K562 (cell line): ENCODE results near the gene CBX2. TPM values are rescaled to one million over a fixed set of nuclear protein-coding genes. Genes with fewer than 3 reads are reported as not detected.

Experiments used
- CBFA2T2 ChIP-seq: fragments of 450-650 bp; conservative IDR thresholded peaks from 2 replicates; pipeline ENCODE4 v1.6.1; 2017; ENCODE audit warnings: mild to moderate bottlenecking
- CBFA2T3 ChIP-seq: fragments of 450-650 bp; IDR thresholded peaks from 2 replicates; pipeline ENCODE4 v1.6.1; 2017
- CEBPZ ChIP-seq: fragments of 150-350 bp; IDR thresholded peaks from 2 replicates; pipeline ENCODE4 v1.6.1; 2014; ENCODE audit warnings: low read depth, mild to moderate bottlenecking, low read length, borderline replicate concordance
- DMBX1 ChIP-seq: fragments of 250-450 bp; sonication (Bioruptor Pico); IDR thresholded peaks from 2 replicates; pipeline ENCODE4 v1.8.0; 2022; ENCODE audit warnings: inconsistent platforms, mild to moderate bottlenecking, moderate library complexity, borderline replicate concordance
- E2F3 ChIP-seq: fragments of 250-450 bp; sonication (Bioruptor Pico); IDR thresholded peaks from 2 replicates; pipeline ENCODE4 v1.4.0; 2020; ENCODE audit warnings: mild to moderate bottlenecking
- ETV5 ChIP-seq: sonication (generic); formaldehyde crosslinking; IDR thresholded peaks from 2 replicates; pipeline ENCODE4 v1.4.0; 2020; ENCODE audit warnings: low read depth, mild to moderate bottlenecking, missing genetic modification reagents
- L3MBTL2 ChIP-seq: fragments of 450-650 bp; IDR thresholded peaks from 2 replicates; pipeline ENCODE4 v1.6.1; 2016; ENCODE audit warnings: mild to moderate bottlenecking, moderate library complexity
- MECOM ChIP-seq: fragments of 250-450 bp; sonication (Bioruptor Pico); IDR thresholded peaks from 2 replicates; pipeline ENCODE4 v1.8.0; 2022; ENCODE audit warnings: inconsistent platforms
- MNT ChIP-seq, 2 experiments: fragments of 450-650 bp; conservative IDR thresholded peaks; 2 replicates each; pipeline ENCODE4 v1.6.1; 2017; ENCODE audit warnings: mild to moderate bottlenecking in 2 of 2, moderate library complexity in 2 of 2
- NEUROD1 ChIP-seq: fragments of 150-350 bp; IDR thresholded peaks from 2 replicates; pipeline ENCODE4 v1.6.1; 2014; ENCODE audit warnings: borderline replicate concordance, low read length, low read depth; ENCODE audit not compliant: partially characterized antibody
- NONO ChIP-seq, 2 experiments: fragments of 200-400 bp in 1 of 2; fragments of 450-650 bp in 1 of 2; formaldehyde crosslinking in 1 of 2; IDR thresholded peaks; 2 replicates each; pipeline ENCODE4 v1.6.1; 2017; ENCODE audit warnings: low read depth in 2 of 2, mild to moderate bottlenecking in 2 of 2, moderate library complexity in 2 of 2, low read length in 1 of 2
- NR2C1 ChIP-seq, 2 experiments: fragments of 450-650 bp; IDR thresholded peaks; 2 replicates each; pipeline ENCODE4 v1.6.1; 2017; ENCODE audit warnings: mild to moderate bottlenecking in 2 of 2, antibody characterized with exemption in 1 of 2, inconsistent platforms in 1 of 2, missing compliant biosample characterization in 1 of 2, missing genetic modification characterization in 1 of 2
- NR4A1 ChIP-seq, 2 experiments: fragments of 250-450 bp in 1 of 2; fragments of 450-650 bp in 1 of 2; sonication (Bioruptor Pico) in 1 of 2; IDR thresholded peaks; 2 replicates each; pipeline versions ENCODE4 v1.4.0 to v1.6.1; 2016 to 2020; ENCODE audit warnings: mild to moderate bottlenecking in 2 of 2, missing compliant biosample characterization in 1 of 2, missing genetic modification characterization in 1 of 2, moderate library complexity in 1 of 2
- SMARCC2 ChIP-seq: fragments of 450-650 bp; IDR thresholded peaks from 2 replicates; pipeline ENCODE4 v1.6.1; 2017; ENCODE audit warnings: antibody characterized with exemption, moderate library complexity, mild to moderate bottlenecking, low read depth
- ZNF408 ChIP-seq: fragments of 250-450 bp; sonication (Bioruptor Pico); IDR thresholded peaks from 2 replicates; pipeline ENCODE4 v1.4.0; 2020; ENCODE audit warnings: low read depth, mild to moderate bottlenecking, moderate library complexity
- ZNF655 ChIP-seq: fragments of 250-450 bp; sonication (Bioruptor Pico); IDR thresholded peaks from 2 replicates; pipeline ENCODE4 v1.5.0; 2021
- polyA plus RNA-seq, 8 experiments: library from polyadenylated mRNA; depleted of rRNA in 4 of 8; stranded (reverse) in 5 of 8; unstranded in 3 of 8; fragments of >200 nt; fragmentation: Nextera tagmentation in 2 of 8; fragmentation: Illumina TruSeq in 1 of 8; extraction: Ambion mirVana in 2 of 8; extraction: Trizol in 1 of 8; gene quantifications; 2 replicates each; pipeline versions ENCODE4 v1.2.1 to v1.2.3, GENCODE V29; 2011 to 2014; ENCODE audit warnings: inconsistent platforms in 1 of 8, missing spikeins in 1 of 8
- total RNA-seq, 7 experiments: library from RNA; depleted of rRNA in 6 of 7; stranded (reverse); fragments of >200 nt in 6 of 7; fragmentation: Illumina TruSeq in 2 of 7; extraction: Trizol in 2 of 7; gene quantifications; 2 replicates each; pipeline versions ENCODE4 v1.2.1 to v1.2.3, GENCODE V29; 2011 to 2021; ENCODE audit warnings: low replicate concordance in 1 of 7
- TF ChIP-seq, protein P1 (sequence below): sonication (generic); formaldehyde crosslinking; IDR thresholded peaks from 2 replicates; pipeline ENCODE4 v1.9.0; 2022; ENCODE audit warnings: mild to moderate bottlenecking, missing genetic modification reagents
- TF ChIP-seq, protein P2 (sequence below): fragments of 450-650 bp; IDR thresholded peaks from 2 replicates; pipeline ENCODE4 v1.6.1; 2016; ENCODE audit warnings: mild to moderate bottlenecking

Gene CBX2
- total and polyA plus RNA-seq, 9 of the 15 experiments (the other 6 are each of a cell fraction or from before 2014, with no cell fraction given) = 0.66 to 26.9 (median 13.9) TPM

- TF ChIP-seq CEBPZ = no peak
- TF ChIP-seq NR4A1 (CRISPR knock-in tag; IDR thresholded peaks at IDR 0.05) = no peak
- TF ChIP-seq NR4A1 (tag; IDR thresholded peaks at IDR 0.05) = no peak
- TF ChIP-seq MNT (conservative IDR thresholded peaks at IDR 0.05) = peak; percentile 39 to 47; a peak in 1 of 4 replicates
- TF ChIP-seq NONO (IDR thresholded peaks at IDR 0.05; ENCODE audit: low read depth in 2 of 2, low read length in 1 of 2) = no peak
- peak; percentile 67 for TF ChIP-seq CBFA2T3
- TF ChIP-seq MECOM = no peak
- peak; percentile 76 for TF ChIP-seq L3MBTL2
- TF ChIP-seq SMARCC2 = no peak
- TF ChIP-seq, protein P1, sequence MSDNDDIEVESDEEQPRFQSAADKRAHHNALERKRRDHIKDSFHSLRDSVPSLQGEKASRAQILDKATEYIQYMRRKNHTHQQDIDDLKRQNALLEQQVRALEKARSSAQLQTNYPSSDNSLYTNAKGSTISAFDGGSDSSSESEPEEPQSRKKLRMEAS (CRISPR knock-in tag) = peak; percentile 79
- TF ChIP-seq DMBX1 (CRISPR knock-in tag) = 0 out of 2 replicates have a peak, but pooled peaks have one; percentile 31
- TF ChIP-seq CBFA2T2 = peak; percentile 44
- TF ChIP-seq E2F3 (CRISPR knock-in tag) = 0 out of 2 replicates have a peak, but pooled peaks have one; percentile 27
- TF ChIP-seq ZNF655 = no peak
- no peak for TF ChIP-seq NR2C1 (IDR thresholded peaks at IDR 0.05)
- TF ChIP-seq NR2C1 (tag; IDR thresholded peaks at IDR 0.05) = no peak
- TF ChIP-seq, protein P2, sequence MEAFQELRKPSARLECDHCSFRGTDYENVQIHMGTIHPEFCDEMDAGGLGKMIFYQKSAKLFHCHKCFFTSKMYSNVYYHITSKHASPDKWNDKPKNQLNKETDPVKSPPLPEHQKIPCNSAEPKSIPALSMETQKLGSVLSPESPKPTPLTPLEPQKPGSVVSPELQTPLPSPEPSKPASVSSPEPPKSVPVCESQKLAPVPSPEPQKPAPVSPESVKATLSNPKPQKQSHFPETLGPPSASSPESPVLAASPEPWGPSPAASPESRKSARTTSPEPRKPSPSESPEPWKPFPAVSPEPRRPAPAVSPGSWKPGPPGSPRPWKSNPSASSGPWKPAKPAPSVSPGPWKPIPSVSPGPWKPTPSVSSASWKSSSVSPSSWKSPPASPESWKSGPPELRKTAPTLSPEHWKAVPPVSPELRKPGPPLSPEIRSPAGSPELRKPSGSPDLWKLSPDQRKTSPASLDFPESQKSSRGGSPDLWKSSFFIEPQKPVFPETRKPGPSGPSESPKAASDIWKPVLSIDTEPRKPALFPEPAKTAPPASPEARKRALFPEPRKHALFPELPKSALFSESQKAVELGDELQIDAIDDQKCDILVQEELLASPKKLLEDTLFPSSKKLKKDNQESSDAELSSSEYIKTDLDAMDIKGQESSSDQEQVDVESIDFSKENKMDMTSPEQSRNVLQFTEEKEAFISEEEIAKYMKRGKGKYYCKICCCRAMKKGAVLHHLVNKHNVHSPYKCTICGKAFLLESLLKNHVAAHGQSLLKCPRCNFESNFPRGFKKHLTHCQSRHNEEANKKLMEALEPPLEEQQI = no peak
- TF ChIP-seq NEUROD1 = no peak
- TF ChIP-seq ZNF408 = no peak
- no peak for TF ChIP-seq ETV5 (CRISPR knock-in tag)
Measured at GRCh38 chr17:79818026-79818758, 40.2 kb downstream of the CBX2 start (continued).
